GM23248 (cell line): ENCODE data around the gene ANKRD49.

ENCODE experiments used
- EZH2 ChIP-seq: fragments of 200-600 bp; sonication (generic); IDR thresholded peaks from 2 replicates; pipeline ENCODE4 v1.6.1; 2018; ENCODE audit warnings: antibody characterized with exemption, mild to moderate bottlenecking; ENCODE audit not compliant: insufficient read depth, poor library complexity, severe bottlenecking
- EZH2phosphoT487 ChIP-seq: fragments of 200-600 bp; sonication (generic); IDR thresholded peaks from 2 replicates; pipeline ENCODE4 v1.6.1; 2018; ENCODE audit warnings: antibody characterized with exemption, moderate library complexity, mild to moderate bottlenecking, low read depth; ENCODE audit not compliant: insufficient read depth

GRCh38 chr11:94549146-94549545 is 55.4 kb downstream of the ANKRD49 start:
- TF ChIP-seq EZH2phosphoT487 (no peak), EZH2 (no peak)
